Keratinocyte (primary cell): ENCODE results near the gene ARHGEF38. TPM values are rescaled to one million over a fixed set of nuclear protein-coding genes. Genes with fewer than 3 reads are reported as not detected.

ENCODE experiments used
- DNase-seq: peaks from one replicate; pipeline ENCODE4 v3.0.0-alpha.2; 2011; ENCODE audit warnings: low read depth, missing footprints, low spot score
- FAIRE-seq: peaks from 2 replicates; lab custom pipeline; 2011; peaks lifted over from hg19 to GRCh38; lab: Jason Lieb, UNC
- H2AFZ ChIP-seq: 2 replicates; pipeline ENCODE4 v1.6.0; 2012; ENCODE audit warnings: low read length, control low read depth, inconsistent platforms; ENCODE audit not compliant: control insufficient read depth
- H3K27ac ChIP-seq: 2 replicates; pipeline ENCODE4 v1.5.1; 2011; ENCODE audit warnings: low read length; ENCODE audit not compliant: control insufficient read depth, insufficient read depth
- H3K27me3 ChIP-seq: 3 replicates; pipeline ENCODE4 v1.6.0; 2011; ENCODE audit warnings: low read length; ENCODE audit not compliant: control insufficient read depth, insufficient read depth; ENCODE audit errors: extremely low read depth
- H3K36me3 ChIP-seq, 2 experiments: 2 replicates in 1 of 2; 3 replicates in 1 of 2; pipeline ENCODE4 v1.5.1; 2011; ENCODE audit warnings: low read length in 2 of 2, mild to moderate bottlenecking in 1 of 2; ENCODE audit not compliant: control insufficient read depth in 2 of 2, insufficient read depth in 2 of 2; ENCODE audit errors: extremely low read depth in 1 of 2
- H3K4me1 ChIP-seq: 3 replicates; pipeline ENCODE4 v1.5.1; 2011; ENCODE audit warnings: low read length; ENCODE audit not compliant: control insufficient read depth, insufficient read depth; ENCODE audit errors: extremely low read depth
- H3K4me2 ChIP-seq: 3 replicates; pipeline ENCODE4 v1.6.0; 2011; ENCODE audit warnings: low read depth, low read length; ENCODE audit not compliant: control insufficient read depth, insufficient read depth; ENCODE audit errors: extremely low read depth
- H3K4me3 ChIP-seq, 3 experiments: fragments of 200-600 bp in 1 of 3; sonication (generic) in 1 of 3; 2 replicates in 2 of 3; 3 replicates in 1 of 3; pipeline ENCODE4 v1.5.1; 2011 to 2016; ENCODE audit warnings: low read length in 3 of 3, mild to moderate bottlenecking in 3 of 3, control low read depth in 2 of 3, inconsistent platforms in 1 of 3, low read depth in 1 of 3, mixed read lengths in 1 of 3, mixed run types in 1 of 3, moderate library complexity in 1 of 3; ENCODE audit not compliant: control insufficient read depth in 2 of 3, insufficient read depth in 2 of 3; ENCODE audit errors: extremely low read depth in 1 of 3
- H3K79me2 ChIP-seq: 2 replicates; pipeline ENCODE4 v1.6.0; 2012; ENCODE audit warnings: low read length; ENCODE audit not compliant: control insufficient read depth, insufficient read depth
- H3K9ac ChIP-seq: 3 replicates; pipeline ENCODE4 v1.6.0; 2011; ENCODE audit warnings: low read length; ENCODE audit not compliant: control insufficient read depth, insufficient read depth; ENCODE audit errors: extremely low read depth
- H3K9me1 ChIP-seq: 3 replicates; pipeline ENCODE4 v1.6.0; 2011; ENCODE audit warnings: low read length; ENCODE audit not compliant: control insufficient read depth, insufficient read depth; ENCODE audit errors: extremely low read depth
- H3K9me3 ChIP-seq: 2 replicates; pipeline ENCODE4 v1.5.1; 2012; ENCODE audit warnings: low read depth, low read length; ENCODE audit not compliant: control insufficient read depth
- H4K20me1 ChIP-seq: 3 replicates; pipeline ENCODE4 v1.6.0; 2011; ENCODE audit warnings: low read length; ENCODE audit not compliant: control insufficient read depth, insufficient read depth; ENCODE audit errors: extremely low read depth
- CTCF ChIP-seq, 3 experiments: IDR thresholded peaks in 1 of 3; conservative IDR thresholded peaks in 1 of 3; optimal IDR thresholded peaks in 1 of 3; 2 replicates in 2 of 3; 3 replicates in 1 of 3; pipeline versions ENCODE3 to v1.5.1; 2011; ENCODE audit warnings: low read length in 3 of 3, mild to moderate bottlenecking in 3 of 3, moderate library complexity in 2 of 3, control low read depth in 1 of 3, inconsistent platforms in 1 of 3; ENCODE audit not compliant: insufficient read depth in 2 of 3; ENCODE audit errors: extremely low read depth in 1 of 3
- EZH2 ChIP-seq: IDR thresholded peaks from one replicate; pipeline ENCODE4 v1.6.1; 2012; ENCODE audit warnings: inconsistent platforms, mild to moderate bottlenecking, low read length, moderate library complexity
- dilution Hi-C: fragments of 300-500 bp; cut with MboI; formaldehyde crosslinking; loops from one replicate; pipeline ENCODE4 v1.7.0; 2020; ENCODE audit warnings: low sequenced_read_pairs; ENCODE audit not compliant: extremely low pct_ligation_motif_present
- polyA plus RNA-seq, 5 experiments: library from polyadenylated mRNA; depleted of rRNA in 3 of 5; stranded (reverse) in 3 of 5; stranded (forward) in 1 of 5; unstranded in 1 of 5; fragments of >200 nt; gene quantifications; 1 replicate in 1 of 5; 2 replicates in 3 of 5; 3 replicates in 1 of 5; pipeline versions ENCODE4 v1.2.1 to v1.2.3, GENCODE V29; 2011 to 2012; ENCODE audit warnings: missing spikeins in 2 of 5, low read depth in 1 of 5, low replicate concordance in 1 of 5

The ARHGEF38 gene
- polyA plus RNA-seq, 1 donor (not counting 4 experiments of a cell fraction or from before 2014, with no cell fraction given) = 0.09 TPM

GRCh38 chr4:105650190-105650589 lies 97.8 kb downstream of the ARHGEF38 start:
- Histone ChIP-seq H3K9me3 (no peaks in the 10 kb centered on the region), H3K4me3 (no peak overlapping the region), H3K36me3 (no peaks in the 10 kb centered on the region), H2AFZ (no peak overlapping the region), H4K20me1 (no peaks in the 10 kb centered on the region), H3K4me2 (no peak overlapping the region), H3K79me2 (no peaks in the 10 kb centered on the region), H3K27me3 (no peaks in the 10 kb centered on the region), H3K9ac (no peak overlapping the region), H3K9me1 (no peaks in the 10 kb centered on the region), H3K27ac (no peak overlapping the region), H3K4me1 (no peaks in the 10 kb centered on the region)
- TF ChIP-seq EZH2 = no peak
- no peak for DNase-seq
- FAIRE-seq = no peak
- dilution Hi-C loops = no loop called here

GRCh38 chr4:105651884-105652283 lies 99.5 kb downstream of the ARHGEF38 start:
- no peak overlapping the region for H3K9ac ChIP-seq
- H3K27me3 ChIP-seq = no peaks in the 10 kb centered on the region
- DNase-seq (no peak), FAIRE-seq (no peak)
- no peaks in the 10 kb centered on the region for H3K36me3 ChIP-seq
- no peak overlapping the region for H3K4me3 ChIP-seq
- no peaks in the 10 kb centered on the region for H4K20me1 ChIP-seq
- dilution Hi-C loops = no loop called here
- no peak overlapping the region for H3K27ac ChIP-seq
- H3K4me2 ChIP-seq = no peak overlapping the region
- no peak overlapping the region for H2AFZ ChIP-seq
- H3K9me3 ChIP-seq = no peaks in the 10 kb centered on the region
- TF ChIP-seq CTCF (optimal IDR thresholded peaks at IDR 0.05 in 1 of 3, IDR thresholded peaks at IDR 0.05 in 1 of 3, conservative IDR thresholded peaks at IDR 0.05 in 1 of 3; ENCODE audit: extremely low read depth in 1 of 3, insufficient read depth in 2 of 3, low read length in 3 of 3) = no peak
- no peak for TF ChIP-seq EZH2
- H3K4me1 ChIP-seq = peaks cover 4% of the 10 kb centered on the region
- H3K9me1 ChIP-seq = no peaks in the 10 kb centered on the region
- no peaks in the 10 kb centered on the region for H3K79me2 ChIP-seq

- no peak for TF ChIP-seq EZH2
- TF ChIP-seq CTCF (optimal IDR thresholded peaks at IDR 0.05 in 1 of 3, IDR thresholded peaks at IDR 0.05 in 1 of 3, conservative IDR thresholded peaks at IDR 0.05 in 1 of 3; ENCODE audit: extremely low read depth in 1 of 3, insufficient read depth in 2 of 3, low read length in 3 of 3) = no peak
- H3K9me3 ChIP-seq = no peaks in the 10 kb centered on the region
- H3K79me2 ChIP-seq = no peaks in the 10 kb centered on the region
- no peaks in the 10 kb centered on the region for H3K36me3 ChIP-seq
- no peak overlapping the region for H3K4me2 ChIP-seq
- no peak for FAIRE-seq
- H3K4me3 ChIP-seq = no peak overlapping the region
- no peaks in the 10 kb centered on the region for H3K27me3 ChIP-seq
- H2AFZ ChIP-seq = no peak overlapping the region
- no peak overlapping the region for H3K27ac ChIP-seq
- dilution Hi-C loops = no loop called here
- DNase-seq = no peak
- H4K20me1 ChIP-seq = no peaks in the 10 kb centered on the region
- peaks cover 7% of the 10 kb centered on the region for H3K4me1 ChIP-seq
- H3K9me1 ChIP-seq = no peaks in the 10 kb centered on the region
- H3K9ac ChIP-seq = no peak overlapping the region
Observed at GRCh38 chr4:105652286-105652888, 100.0 kb downstream of the ARHGEF38 start.
